SHP77 (cell line): Measurements from ENCODE around the gene KIF23.

ENCODE experiments used
- DNase-seq, 2 experiments: peaks; one replicate each; lab custom pipeline; 2025; lab: John Stamatoyannopoulos, UW

KIF23 gene

GRCh38 chr15:69491038-69491505, 76.9 kb downstream of the KIF23 start:
- DNase-seq = no peak

DNA sequence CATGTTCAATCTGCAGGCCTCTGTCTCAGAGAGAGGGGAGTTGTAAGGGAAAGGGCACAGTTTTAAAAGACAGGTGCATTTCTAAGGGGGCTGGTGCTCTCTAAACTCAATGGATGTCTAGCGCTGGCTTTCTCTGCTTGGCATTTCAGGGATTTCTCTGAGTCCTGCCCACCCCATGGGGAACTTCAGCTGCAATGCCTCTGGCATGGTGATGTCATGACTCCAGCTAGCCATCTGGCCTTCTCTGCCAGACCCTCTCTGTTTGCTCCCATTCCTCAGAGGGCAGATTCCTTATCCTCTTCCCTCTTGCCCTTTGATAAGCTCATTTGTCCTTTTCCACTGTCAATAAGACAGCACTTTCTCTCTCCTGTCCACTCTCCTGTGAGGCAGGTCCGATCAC, 79.3 kb downstream of the KIF23 start:
- no peak for DNase-seq

DNA sequence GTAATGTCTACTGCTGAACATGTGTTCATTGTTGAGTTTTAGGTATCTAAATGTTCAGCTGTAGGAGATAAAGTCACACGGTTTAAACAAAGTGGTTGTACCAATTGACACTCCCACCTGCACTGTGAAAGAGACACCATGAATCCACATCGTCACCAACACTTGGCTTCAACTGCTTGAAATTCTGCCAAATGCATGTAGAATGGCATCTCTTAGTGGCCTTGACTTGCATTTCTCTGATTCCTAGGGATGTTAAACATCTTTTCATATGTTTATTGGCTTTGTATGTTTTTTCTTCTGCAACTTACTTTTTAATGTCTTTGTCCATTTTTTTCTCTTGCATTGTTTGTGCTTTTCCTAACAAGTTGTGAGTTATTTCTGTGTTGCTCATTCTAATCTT, 81.9 kb downstream of the KIF23 start:
- DNase-seq = no peak

DNA sequence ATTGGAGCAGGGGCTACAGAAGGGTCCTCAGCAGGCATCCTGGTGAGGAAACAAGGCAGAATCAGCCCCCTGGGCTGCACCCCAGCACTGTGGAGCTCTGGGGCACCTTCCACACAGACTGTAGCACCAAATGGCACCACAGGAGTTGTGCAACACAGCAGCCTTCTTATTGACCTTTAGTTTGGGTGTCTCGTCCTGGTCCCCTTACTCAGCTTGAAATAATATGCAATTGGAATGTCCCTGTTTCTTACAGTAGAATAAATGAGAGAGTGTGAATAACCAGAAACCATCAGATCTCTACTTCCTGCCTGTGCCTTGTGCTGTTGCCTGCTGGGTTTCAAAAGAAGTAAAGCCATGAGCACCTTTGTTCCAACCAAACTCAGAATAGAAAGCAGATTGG, 82.9 kb downstream of the KIF23 start:
- DNase-seq = no peak

DNA sequence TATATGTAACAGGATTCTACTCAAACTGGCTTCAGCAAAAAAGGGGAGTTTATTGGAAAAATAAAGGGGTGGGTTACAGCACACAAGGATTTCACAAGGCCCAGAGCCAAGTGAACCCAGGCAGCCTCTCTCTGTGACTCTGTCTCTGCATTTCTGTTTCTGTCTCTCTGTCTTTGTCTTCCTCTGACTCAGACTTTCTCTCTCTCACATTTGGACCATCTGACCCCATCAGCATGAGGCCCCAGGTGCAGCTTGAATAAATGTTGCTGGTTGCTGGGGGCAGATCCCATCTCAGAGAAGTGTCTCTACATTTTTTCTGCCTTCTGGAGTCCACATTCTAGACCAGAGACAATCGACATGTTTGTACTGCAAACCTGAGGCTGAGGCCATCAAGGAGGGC, 83.5 kb downstream of the KIF23 start:
- no peak for DNase-seq
